ENCODE measurements around the gene ANKRD13C. TPM values are rescaled to one million over a fixed set of nuclear protein-coding genes. Genes with fewer than 3 reads are reported as not detected.

Gene ANKRD13C, protein sequence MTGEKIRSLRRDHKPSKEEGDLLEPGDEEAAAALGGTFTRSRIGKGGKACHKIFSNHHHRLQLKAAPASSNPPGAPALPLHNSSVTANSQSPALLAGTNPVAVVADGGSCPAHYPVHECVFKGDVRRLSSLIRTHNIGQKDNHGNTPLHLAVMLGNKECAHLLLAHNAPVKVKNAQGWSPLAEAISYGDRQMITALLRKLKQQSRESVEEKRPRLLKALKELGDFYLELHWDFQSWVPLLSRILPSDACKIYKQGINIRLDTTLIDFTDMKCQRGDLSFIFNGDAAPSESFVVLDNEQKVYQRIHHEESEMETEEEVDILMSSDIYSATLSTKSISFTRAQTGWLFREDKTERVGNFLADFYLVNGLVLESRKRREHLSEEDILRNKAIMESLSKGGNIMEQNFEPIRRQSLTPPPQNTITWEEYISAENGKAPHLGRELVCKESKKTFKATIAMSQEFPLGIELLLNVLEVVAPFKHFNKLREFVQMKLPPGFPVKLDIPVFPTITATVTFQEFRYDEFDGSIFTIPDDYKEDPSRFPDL
- 12.3 and 19.0 TPM in 2 replicates for total RNA-seq

DNA sequence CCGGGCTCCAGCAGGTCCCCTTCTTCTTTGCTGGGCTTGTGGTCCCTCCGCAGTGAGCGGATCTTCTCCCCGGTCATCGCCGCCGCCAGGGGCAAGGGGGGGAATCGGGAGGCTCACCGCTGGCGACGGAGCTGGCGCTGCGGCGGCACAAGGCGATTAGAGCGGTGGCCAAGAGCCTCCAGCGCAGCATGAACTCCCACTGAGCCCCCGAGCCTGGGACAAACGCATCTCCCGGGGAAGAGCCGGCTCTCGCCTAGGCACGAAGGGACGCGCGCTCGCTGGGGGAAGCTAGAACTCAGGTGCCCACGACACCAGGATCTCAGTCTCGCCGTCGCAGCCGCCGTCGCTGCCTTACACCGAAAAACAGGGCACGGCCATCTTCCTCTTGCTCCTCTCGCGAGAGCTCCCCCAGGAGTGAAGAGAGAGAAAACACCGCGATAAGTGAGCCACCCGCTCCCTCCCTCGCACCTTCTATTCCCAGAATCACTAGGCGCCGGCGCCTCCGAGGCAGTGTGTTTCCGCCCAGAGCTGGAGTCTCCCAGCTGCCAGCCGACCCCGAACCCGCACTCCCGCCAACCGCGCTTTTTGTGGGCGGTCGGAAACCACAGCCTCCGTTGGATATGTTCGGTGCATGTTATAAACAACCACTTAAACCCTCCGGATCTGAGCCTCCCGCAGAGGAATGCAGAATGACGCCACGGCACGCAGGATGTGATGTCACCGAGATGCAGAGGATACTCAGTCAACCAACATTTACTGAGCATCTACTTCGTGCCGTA, at the start of gene ANKRD13C:
TSS of gene ANKRD13C (minus strand) at position 391 of the 779 bp plus-strand sequence. CDS start at position 77, 314 bp downstream.

DNA sequence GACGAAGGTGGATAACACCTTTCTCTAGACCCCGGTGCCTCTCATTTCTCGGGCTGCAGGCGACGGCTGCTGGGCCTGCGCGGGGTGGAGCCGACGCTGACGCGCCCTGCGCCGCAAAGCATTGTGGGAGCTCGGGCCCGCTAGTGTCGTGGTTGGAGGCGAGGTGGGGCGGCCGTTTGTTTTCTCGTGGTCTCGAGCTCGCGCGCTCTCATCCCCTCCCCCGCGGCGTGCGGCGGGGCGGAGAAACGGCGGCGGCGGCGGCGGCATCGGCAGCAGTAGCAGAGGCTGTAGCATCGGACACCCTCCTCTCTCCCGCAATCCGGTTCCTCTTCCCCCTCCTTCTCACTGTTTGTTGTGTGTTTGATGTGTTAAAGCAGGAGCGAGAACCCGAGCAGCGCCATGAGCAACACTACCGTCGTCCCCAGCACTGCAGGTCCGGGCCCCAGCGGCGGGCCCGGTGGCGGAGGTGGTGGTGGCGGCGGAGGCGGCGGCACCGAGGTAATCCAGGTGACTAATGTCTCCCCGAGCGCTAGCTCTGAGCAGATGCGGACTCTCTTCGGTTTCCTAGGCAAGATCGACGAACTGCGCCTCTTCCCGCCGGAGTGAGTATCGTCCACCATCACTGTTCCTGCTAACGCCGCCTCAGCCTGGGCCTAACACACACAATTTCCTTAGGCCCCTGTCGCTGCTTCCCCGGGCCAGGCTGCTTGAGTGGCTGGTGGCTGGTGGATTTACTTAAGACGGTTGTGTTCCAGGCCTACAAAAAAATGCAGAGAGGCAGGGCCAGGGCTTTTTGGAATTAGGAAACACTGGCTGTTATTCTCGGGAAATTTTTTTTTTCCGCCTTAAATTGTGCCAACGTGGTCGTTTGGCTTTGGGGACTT, 133.0 kb downstream of the ANKRD13C start, which contains the start of gene SRSF11:
TSS of gene SRSF11 (plus strand) at position 143 of the 884 bp plus-strand sequence. CDS start at position 400, 257 bp downstream.

Other genes starting within 250 kb of the ANKRD13C start
- 16.0 and 21.7 TPM in 2 replicates for gene LRRC40, start 149.1 kb downstream of the ANKRD13C start, total RNA-seq
- 49.4 and 102 TPM in 2 replicates for gene SRSF11, start 133.3 kb downstream of the ANKRD13C start, total RNA-seq
- 8.4 and 8.5 TPM in 2 replicates for gene CTH, start 56.5 kb upstream of the ANKRD13C start, total RNA-seq

Data from epithelial cell of alveolus of lung (primary cell).